Gastroesophageal sphincter (tissue), 3 donors: ENCODE results near the gene CACNA1C.

Source experiments
- CTCF ChIP-seq, 4 experiments: fragments of 200-600 bp in 2 of 4; fragments of 450-650 bp in 2 of 4; sonication (generic) in 1 of 4; IDR thresholded peaks; one replicate each; pipeline ENCODE4 v1.5.1; 2017 to 2019; ENCODE audit warnings: antibody characterized with exemption in 4 of 4, mild to moderate bottlenecking in 2 of 4, moderate library complexity in 2 of 4
- EP300 ChIP-seq: sonication (generic); formaldehyde crosslinking; IDR thresholded peaks from one replicate; pipeline ENCODE4 v1.6.1; 2017; ENCODE audit warnings: antibody characterized with exemption, mild to moderate bottlenecking
- POLR2A ChIP-seq, 2 donors: fragments of 450-650 bp; IDR thresholded peaks; one replicate each; pipeline ENCODE4 v1.6.1; 2017; ENCODE audit warnings: antibody characterized with exemption in 2 of 2, mild to moderate bottlenecking in 2 of 2, moderate library complexity in 1 of 2
- POLR2AphosphoS5 ChIP-seq: sonication (generic); formaldehyde crosslinking; IDR thresholded peaks from one replicate; pipeline ENCODE4 v1.6.1; 2017; ENCODE audit warnings: antibody characterized with exemption

DNA sequence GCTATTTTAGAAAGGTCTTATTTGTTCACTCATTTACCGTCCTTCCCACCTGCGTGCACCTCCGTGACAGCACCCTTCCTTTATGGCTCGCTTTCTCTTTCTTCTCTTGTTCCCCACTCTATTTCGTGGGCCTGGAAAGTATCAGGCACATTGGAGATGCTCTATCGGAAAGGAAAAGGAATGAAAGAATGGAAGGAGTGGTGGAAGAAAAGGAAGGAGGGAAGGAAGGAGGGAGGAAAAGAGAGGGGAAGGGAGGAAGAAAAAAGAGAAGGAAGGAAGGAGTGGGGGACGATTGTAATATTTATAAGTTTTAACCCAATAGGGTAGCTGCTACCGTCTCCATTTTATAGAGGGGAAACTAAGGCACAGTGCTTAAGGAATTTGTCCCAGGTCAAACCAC, 363.4 kb downstream of the CACNA1C start:
- TF ChIP-seq CTCF (IDR thresholded peaks at IDR 0.05) (no peak), POLR2AphosphoS5 (no peak), POLR2A (IDR thresholded peaks at IDR 0.05) (no peak), EP300 (no peak)
